GM19452 (cell line): Measurements from ENCODE around the gene KRT79.
"Not testable (repeated sequence)": the region's sequence is repeated elsewhere in the genome, so short reads cannot be mapped to it uniquely, and the experiment has no call there.

Experiments used
- ATAC-seq: cut with Tn5 transposase; IDR thresholded peaks from one replicate; pipeline ENCODE4 v1.9.1; 2021; ENCODE audit not compliant: unreplicated experiment

KRT79 gene

GRCh38 chr12:52833922-52834726 is at the start of gene KRT79:
KRT79 (minus strand) TSS chr12:52834311; CDS start chr12:52834260, 51 bp downstream.
- no peak for ATAC-seq

GRCh38 chr12:52880499-52880898 is 46.4 kb upstream of the KRT79 start:
- ATAC-seq: not testable (repeated sequence)

- ATAC-seq: no peak
Measured at GRCh38 chr12:52879394-52880351, 45.6 kb upstream of the KRT79 start.

GRCh38 chr12:52878507-52879393 is 44.6 kb upstream of the KRT79 start:
- ATAC-seq: no peak

GRCh38 chr12:52877242-52877641 is 43.1 kb upstream of the KRT79 start:
- ATAC-seq: no peak

- ATAC-seq: no peak
Measured at GRCh38 chr12:52876372-52876771, 42.3 kb upstream of the KRT79 start.

GRCh38 chr12:52874573-52875435 is 40.7 kb upstream of the KRT79 start:
- ATAC-seq: no peak

GRCh38 chr12:52873832-52874572 is 39.9 kb upstream of the KRT79 start:
- ATAC-seq: no peak

GRCh38 chr12:52873513-52873831 is 39.4 kb upstream of the KRT79 start:
- no peak for ATAC-seq

- no peak for ATAC-seq
Measured at GRCh38 chr12:52872644-52873389, 38.7 kb upstream of the KRT79 start.

- no peak for ATAC-seq
Measured at GRCh38 chr12:52871291-52872039, 37.4 kb upstream of the KRT79 start.

- peak; percentile 68 for ATAC-seq
Measured at GRCh38 chr12:52870361-52871290, 36.5 kb upstream of the KRT79 start.

GRCh38 chr12:52867642-52868041 is 33.5 kb upstream of the KRT79 start:
- no peak for ATAC-seq

GRCh38 chr12:52867152-52867551 is 33.0 kb upstream of the KRT79 start:
- ATAC-seq: no peak

- no peak for ATAC-seq
Measured at GRCh38 chr12:52865090-52865944, 31.2 kb upstream of the KRT79 start.

GRCh38 chr12:52862023-52862422 is 27.9 kb upstream of the KRT79 start:
- ATAC-seq: no peak
